HG03135 (cell line): ENCODE measurements around the gene COL23A1.
"Not testable (repeated sequence)": the region's sequence is repeated elsewhere in the genome, so short reads cannot be mapped to it uniquely, and the experiment has no call there.

Experiments used
- ATAC-seq: cut with Tn5 transposase; IDR thresholded peaks from one replicate; pipeline ENCODE4 v1.9.1; 2021; ENCODE audit warnings: mild to moderate bottlenecking, moderate library complexity; ENCODE audit not compliant: unreplicated experiment

The COL23A1 gene

DNA sequence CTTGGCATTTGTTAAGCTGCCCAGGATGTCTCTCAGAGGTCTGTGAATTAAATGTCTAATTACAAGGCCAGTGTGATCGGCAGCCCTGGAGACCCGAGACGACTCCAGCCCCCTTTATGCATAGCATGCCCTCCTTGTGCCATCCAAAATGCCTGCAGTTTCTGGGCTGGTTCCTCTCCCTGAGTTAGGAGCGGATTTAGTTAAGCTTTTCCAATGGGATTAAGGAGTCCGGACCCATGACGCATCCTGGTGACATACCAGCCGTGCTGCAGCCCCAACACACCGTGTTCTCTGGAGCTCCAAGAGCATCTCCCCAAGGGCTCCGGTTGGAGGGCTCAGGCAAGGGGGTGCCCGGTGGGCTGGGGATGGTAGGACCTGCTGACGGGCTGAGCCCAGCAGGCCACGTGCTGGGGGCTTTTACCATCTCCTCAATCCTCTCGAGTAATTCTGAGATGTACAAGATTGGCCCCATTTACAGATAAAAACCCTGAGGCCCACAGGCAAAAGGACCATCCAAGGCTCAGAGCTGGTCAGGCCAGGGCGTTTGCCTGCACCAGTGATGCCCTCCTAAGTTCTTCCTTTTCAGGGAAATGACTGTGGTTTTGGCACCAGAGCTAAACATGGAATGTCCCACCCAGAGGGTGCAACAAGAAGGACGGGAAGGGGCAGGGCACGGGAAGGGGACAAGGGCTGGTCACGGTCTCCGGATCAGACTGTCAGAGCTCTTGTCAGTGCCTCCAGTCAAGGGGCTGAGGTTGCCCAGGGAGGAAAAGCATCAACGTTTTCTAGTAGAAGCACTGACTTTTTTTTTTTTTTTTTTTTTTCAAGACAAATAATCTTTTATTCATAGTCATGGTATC is 275.0 kb downstream of the COL23A1 start:
- no peak for ATAC-seq

DNA sequence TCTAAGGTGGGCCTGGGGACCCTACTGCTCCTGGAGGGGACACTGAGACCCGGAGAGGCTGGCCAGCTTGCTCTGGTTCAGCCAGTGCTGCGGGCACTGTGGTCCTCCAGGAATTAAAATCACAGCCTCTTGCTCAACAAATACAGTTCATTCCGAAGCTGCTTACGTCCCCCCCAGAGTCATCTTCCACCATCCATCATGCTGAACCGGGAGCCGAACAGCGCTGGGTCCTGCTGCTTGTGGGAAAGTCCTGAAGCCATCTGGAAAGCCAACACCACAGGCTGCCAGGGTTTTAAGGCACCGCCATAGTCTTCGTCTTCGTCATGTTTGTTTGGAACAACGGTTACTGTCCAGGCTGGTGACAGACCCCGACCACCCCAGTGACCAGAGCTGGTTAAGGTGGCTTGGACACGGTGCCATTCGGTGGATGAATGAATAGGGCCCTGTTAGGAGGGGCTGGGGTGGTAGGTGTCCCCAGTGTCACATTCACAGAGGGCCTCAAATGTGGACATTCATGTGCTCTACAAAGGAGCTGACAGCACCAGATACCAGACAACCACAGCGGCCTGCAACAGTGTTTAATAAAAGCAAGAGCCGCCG is 276.0 kb downstream of the COL23A1 start:
- no peak for ATAC-seq

DNA sequence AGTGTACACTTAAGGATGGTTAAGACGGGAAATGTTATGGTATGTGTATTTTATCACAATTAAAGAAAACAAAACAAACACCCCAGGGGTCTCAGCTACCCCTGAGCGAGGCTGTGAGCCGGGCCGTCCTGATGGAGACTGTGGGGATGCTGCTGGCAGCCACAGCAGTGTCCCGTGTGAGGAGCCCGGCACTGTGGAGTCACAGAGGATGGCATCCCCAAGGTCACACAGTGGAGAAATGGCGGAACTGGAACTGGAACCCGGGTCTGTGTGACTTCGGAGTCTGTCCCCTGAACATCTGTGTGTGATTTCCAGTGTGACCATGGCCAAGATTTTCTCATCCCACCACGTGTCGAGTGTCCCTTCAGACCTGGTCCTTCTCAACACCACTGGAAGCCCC is 276.9 kb downstream of the COL23A1 start:
- ATAC-seq: no peak

DNA sequence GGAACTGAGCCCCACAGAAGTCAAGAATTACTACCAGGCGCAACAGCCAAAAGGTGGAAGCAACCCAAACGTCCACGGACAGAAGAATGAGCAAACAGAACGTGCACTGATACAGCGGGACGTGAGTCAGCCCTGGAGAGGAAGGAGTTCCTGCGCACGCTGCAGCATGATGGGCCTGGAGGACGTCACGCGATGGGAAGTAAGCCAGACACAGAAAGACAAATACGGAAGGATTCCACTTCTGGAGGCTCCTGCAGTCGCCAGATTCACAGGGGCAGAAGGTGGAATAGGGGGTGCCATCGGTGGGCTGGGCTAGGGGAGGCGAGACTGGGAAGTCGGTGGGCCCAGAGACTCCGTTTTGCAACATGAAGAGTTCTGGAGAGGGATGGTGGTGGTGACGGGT is 277.3 kb downstream of the COL23A1 start:
- no peak for ATAC-seq

DNA sequence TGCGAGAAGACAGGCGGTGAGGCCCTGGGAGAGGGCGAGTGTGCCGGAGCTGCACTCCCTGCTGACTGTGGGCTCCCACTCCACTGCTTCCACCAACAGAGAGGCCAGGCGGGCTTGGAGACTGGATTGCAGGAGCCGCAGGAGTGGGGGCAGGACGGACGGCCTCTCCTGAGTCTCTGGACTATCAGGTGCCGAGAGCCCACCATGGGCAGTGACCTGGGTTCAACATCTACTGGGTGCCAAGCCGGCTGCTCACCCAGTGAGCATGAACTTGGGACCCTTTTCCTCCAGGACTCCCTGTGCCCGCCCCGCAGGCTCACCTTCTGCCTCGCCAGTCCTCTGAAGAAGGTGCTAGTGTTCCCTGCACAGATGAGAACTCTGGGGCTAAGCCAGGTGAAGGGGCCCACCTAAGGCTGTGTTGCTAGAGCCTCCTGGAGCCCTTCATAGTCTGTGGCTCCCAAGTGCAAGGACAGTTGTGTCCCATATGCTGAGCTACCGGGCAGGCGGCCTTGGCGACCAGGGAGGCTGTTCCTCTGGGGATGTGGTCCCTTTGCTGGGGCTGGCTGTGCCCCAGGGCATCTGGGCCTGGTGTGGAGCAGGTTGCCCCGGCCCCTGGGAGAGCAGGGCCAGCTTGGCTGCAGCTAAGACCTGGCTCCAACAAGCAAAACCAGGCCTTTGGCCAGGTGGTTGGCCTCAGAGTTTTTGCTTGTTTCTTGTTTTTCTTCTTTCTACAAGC is 279.9 kb downstream of the COL23A1 start:
- no peak for ATAC-seq

DNA sequence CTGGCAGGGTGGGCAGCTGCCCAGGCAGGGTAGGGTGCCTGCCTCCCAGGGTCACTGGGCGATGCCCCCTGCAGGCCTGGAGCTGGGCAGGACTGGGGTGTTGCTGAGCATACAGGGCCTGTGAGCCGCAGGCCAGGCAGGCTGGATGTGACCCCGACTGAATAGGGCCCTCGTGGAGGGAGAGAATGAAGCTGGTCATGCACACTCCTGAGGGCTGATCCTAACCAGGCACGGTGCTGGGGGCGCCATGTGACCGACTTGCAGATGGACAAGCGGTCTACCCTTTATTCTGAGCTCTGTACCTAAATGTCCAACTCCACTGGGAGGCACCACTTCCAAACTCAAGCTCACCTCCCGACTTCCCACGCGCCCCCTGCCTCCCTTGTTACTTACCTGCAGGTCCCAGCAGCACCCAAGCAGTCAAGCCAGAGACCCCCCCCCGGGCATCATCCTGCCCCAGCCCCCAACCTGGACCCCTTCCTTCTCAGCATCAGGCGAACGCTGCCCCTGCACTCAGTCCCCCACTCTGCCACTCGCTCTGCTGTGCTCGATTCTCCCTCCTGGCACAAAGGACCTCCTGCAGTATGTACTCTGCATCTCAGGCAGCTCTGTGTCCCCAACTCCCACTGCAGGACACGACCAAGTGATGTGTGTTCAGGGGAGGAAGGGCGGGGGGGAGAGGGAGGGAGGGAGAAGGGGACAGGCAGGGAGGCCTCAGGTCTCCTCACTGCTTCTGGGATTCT is 280.8 kb downstream of the COL23A1 start:
- ATAC-seq: no peak

DNA sequence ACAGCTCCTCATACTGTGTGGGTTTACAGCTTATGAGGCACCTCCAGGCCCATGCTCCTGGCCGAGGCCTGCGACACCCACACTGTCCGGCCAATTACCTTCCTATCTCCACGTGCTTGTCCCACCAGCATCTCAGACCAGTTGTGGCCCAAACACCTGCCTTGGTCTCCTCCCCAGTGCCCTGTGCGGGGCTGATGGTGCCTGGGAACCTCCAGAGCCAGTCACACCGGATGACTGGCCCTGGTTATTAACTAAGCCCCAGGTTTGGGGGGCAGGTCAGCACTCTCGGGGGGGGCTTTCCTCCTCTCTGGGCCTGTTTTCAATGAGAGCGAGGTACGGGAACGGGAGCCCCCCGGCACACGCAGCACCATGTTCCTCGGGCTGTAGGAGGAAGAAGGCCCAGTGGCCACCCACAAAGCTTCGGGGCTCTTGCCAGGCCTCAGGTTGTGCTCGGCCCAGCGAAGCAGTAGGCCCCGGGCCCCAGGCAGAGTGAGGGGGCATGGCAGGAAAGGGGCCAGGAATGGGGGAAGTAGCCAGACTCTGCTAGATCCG is 281.6 kb downstream of the COL23A1 start:
- ATAC-seq: no peak

DNA sequence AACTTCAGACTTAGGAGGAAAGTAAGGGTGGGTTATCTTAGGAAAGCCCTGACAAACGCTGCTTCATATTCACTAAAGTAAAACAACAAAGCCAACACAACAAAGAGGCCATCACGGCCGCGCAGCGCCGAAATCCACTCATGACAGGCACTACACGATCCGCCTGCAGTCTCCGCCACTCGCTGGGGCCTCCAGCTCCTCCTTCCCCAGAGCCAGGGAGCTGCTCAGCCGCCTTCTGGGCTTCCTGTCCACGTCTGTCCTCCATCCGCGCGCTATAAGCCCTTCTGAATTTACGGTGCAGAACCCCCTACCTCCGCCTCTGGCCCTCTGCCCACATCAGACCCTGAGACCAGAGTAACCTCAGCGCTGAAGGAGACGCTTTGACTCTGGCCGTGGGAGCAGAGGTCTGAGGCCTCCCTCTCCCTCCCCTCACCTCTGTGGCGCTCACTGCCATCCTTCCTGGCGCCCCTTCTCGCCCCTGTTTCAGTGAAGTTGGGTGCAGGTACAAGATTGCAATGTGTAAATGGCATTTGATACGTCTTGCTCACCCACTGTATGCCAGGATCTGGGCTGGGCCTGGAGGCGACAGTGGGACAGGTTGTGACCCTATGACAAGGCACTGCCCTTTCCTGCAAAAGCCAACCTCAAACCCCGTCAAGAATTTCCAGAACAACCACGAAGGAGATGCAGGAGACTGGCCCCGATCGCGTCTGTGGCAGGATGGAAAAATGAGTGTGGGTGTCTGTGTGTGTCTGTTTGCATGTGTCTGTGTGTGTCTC is 282.7 kb downstream of the COL23A1 start:
- ATAC-seq: no peak

DNA sequence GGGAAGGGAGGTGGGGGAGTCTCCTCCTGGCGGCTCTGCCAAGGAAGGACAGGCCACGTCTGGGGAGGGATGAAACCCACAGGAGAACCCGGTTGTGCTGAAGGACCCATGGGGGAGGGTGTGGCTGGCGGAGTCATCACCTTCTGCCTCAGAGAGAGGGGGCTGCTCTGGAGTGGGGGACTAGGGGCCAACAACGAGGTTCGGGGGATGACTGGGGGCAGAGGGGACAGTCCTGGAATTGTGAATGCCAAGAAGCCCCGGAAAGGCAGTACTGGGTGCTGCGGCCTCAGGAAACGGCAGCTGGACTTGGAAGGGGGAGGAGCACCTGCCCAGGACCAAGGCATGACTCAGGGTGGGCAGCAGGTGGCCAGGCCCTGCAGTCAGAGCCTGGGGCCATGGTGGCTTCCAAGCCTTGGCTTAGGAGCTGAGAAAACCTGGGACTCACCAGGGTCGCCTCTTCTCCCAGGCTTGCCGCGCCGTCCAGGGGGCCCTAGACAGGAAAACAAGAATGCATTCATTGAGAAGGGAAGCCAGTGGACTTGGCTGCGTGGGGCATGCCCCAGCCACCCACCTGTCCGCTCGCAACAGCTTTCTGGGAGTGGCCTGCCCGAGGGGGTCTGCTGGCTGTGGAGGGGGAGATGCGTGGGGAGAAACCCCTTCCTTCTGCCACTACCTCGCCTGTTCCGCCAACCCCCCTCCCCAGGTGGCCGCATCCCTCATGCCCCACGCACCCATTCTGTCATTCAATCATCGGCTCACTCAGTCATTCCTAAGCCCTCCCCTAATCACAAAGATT is 283.6 kb downstream of the COL23A1 start:
- ATAC-seq: no peak

DNA sequence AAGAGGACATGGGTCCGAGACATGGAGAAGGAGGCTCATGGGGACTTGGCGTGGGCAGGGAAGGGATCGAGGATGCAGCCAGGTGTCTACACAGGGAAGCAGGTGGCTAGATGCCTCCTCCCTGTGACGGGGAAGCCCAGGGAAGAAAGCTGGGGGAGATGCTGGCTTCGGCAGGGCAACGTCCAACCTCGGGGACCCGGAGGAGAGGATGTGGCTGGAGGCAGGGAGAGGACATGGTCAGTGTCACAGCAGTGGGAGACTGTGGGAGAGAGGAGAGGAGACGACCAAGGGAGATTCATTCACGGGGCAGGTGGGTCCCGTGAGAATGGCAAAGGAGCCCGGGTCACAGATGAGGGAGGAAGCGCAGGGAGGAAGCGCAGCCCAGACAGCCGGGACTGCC is 284.4 kb downstream of the COL23A1 start:
- ATAC-seq: no peak

DNA sequence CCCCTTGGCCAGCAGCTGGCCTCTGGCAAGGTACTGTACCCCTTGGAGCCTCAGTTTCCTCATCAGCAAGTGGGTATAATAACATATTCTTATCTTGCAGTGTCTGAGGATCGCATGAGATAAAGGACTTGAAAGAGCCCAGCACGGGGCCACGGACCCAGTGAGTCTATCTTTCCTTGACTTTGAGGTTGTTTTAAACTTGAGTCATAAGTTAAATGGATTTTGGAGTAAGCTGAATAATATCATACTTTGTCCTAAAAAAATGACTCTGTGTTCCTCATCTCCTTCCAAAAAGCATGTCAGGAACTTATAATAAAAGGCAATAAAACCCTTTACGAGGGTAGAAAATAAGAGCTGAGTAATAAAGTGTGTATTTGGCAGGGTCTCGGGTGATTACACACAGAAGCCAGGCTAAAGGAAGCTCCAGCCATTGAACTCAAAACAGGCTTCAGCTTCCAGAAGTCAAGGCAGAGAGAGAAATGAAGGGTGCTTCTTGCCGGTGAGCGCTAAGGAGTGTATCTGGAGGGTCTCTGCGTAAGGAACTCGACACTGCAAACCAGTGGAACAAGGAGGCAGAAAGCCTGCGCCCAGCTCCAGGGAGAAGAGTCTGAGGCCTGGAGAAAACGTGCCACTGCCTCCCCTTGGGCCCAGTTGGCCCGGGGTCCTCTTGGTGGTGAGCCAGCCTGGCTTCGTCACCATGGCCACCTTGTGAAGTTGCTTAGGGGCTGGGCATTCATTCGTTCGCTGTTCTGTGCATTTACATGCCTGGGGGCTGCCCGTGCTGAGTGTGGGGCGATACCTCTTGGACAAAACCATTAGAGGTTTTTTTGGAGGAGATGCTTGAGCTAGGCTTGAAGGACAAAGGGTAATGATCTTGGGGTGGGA is 285.2 kb downstream of the COL23A1 start:
- no peak for ATAC-seq

DNA sequence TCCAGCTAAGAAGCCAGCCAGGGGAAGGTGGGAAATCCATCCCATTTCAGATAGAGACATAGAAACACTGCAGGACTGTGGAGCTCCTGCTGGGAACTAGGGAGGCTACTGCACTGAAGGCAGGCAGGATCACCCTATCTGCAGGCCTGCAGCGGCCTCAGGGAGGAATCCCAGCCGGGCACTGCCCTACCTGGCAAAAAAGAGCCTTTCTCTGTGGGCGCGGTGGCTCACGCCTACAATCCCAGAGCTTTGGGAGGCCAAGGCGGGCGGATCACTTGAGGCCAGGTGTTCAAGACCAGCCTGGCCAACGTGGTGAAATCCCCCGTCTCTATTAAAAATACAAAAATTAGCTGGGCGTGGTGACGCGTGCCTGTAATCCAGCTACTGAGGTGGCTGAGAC is 286.2 kb downstream of the COL23A1 start:
- no peak for ATAC-seq

DNA sequence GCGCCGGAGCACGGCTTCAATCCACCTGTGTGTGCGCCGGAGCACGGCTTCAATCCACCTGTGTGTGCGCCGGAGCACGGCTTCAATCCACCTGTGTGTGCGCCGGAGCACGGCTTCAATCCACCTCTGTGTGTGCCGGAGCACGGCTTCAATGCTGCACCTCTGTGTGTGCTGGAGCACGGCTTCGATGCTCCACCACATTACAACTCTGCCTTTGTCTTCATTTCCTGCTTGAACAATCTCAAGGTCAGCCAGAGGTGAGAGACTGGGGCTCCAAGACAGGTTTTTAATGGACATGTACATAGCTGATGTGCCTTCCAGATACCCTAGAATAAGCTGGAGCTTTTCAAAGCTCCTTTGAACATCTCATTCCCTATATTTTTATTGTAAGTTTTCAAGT is 287.9 kb downstream of the COL23A1 start:
- ATAC-seq: not testable (repeated sequence)

DNA sequence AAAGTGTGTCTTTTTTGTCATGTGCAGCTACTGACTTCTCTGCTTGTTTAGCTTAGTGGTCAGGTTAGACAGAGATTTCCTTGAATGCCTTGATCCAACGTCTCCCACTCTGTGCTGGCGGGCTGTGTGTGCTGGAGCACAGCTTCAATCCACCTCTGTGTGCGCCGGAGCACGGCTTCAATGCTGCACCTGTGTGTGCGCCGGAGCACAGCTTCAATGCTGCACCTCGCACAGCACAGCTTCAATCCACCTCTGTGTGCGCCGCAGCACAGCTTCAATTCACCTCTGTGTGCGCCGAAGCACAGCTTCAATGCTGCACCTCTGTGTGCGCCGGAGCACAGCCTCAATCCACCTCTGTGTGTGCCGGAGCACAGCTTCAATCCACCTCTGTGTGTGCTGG is 288.6 kb downstream of the COL23A1 start:
- ATAC-seq: no peak

DNA sequence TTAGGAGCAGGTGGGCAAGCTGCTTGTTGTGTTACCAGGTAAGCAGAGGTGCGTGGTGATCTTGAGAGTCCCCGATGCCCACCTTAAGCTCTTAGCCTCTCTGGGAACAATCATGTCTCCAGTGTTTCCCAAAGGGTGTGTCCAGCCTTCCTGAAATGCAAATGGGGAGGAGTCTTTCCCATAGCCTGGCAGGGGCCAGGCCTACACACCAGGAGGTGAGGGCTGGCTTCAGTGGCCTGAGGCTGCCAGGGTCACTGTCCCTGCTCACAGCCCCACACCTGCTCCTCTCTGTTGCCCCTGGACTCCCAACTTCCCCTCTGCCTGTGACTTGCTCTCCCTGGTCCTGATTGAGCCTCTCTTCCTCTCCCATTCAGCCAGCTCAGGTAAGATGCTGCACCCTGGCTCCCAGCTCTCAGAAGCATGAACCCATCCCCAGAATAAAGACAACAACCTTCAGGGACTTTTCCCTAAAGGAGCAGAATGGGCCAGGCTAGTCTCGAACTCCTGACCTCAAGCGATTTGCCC is 291.8 kb downstream of the COL23A1 start:
- no peak for ATAC-seq

DNA sequence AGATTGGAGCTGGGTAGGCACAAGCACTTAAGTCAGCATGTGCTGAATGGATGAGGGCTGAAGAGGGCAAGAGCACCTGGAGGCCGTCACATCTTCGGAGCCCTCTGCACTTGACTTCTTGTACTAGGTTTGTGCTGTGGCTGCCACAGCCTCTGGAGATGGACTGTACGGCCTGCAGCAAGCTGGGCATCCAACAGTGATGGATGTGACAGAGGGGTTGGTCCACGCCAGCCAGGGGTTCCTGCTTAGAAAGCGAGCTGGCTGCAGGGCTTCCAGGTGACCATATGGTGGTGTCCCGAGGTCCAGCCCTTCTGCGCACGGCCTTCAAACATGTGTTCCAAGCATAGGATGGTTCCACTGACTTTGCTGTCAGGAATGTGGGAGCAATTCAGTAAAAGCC is 292.4 kb downstream of the COL23A1 start:
- ATAC-seq: no peak

DNA sequence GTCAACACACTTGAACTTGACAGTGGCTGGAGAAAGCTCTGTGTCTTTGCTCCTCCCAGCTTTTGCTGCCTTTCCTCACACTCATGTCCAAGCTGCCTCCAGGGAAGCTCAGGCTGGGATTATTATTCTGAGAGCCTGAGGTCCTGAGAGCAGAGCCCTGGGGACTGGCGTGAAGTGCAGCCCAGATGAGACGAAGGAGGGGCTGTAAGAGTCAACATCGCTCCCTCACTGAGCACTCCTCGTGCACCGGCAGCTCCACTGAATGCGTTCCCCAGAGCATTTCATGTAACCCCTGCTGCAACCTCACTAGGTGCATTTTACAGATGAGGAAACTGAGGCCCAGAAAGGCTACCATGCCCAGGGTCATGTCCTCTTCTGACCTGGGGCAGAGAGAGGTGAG is 294.1 kb downstream of the COL23A1 start:
- no peak for ATAC-seq

DNA sequence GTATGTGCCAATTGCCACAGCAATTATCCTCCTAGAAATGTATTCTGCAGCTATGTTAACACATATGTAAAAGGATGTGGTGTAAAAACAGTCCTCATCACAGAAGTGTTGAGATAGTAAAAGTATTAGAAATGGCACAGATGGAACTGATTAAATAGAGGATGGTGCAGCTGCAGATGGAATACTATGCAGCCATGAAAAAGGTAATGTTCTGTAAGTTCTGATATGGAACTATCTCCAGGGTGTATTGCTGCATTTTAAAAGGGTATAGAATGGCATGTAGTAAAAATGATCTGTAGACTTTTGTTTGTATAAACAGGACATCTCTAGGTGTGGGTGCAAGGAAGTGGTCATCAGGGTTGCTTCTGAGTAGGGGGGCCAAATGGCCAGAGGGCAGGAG is 294.6 kb downstream of the COL23A1 start:
- no peak for ATAC-seq
